Embryonic facial prominence (tissue), 1 donor: ENCODE measurements around the gene EXD3.
"Not testable (repeated sequence)": the region's sequence is repeated elsewhere in the genome, so short reads cannot be mapped to it uniquely, and the experiment has no call there.

ENCODE experiments used
- DNase-seq: peaks from one replicate; pipeline ENCODE4 v3.0.0-alpha.2; 2016; ENCODE audit errors: extremely low spot score

Gene EXD3

DNA sequence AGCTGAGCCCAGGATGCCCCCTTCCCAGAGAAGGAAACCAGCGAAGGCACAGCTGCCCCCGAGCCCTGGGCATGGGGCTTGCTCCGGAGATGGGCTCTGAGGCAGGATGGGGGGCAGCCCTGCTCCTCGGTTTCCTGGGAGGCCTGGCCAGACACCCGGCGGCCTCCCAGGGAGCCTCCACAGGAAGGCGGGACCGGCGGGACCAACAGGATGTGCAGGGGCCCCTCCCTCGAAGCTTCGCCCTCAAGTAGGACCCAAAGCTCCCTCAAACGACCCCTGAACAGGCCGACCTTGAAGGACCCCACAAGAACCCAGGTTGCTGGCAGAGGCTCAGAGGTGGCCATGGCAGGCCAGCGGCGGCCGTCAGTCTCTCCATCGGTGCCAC lies 11.7 kb downstream of the EXD3 start:
- DNase-seq: no peak

DNA sequence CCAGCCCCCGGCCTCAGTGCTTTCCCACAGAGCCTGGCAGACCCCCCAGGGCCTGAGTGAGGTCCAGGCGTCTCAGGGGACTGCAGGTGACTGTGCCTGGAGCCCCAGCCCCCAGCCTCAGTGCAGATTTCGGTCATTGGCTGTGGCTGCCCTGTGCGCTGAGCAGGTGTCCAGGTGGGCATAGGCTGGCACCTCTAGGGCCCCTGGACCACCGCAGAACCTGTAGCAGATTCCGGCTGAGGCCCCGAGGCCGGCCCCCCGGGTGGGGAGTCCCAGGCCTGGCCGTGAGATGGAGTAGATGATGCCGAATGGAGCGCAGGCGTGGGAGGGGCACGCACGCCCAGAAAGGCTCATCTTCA lies 12.1 kb downstream of the EXD3 start:
- no peak for DNase-seq

DNA sequence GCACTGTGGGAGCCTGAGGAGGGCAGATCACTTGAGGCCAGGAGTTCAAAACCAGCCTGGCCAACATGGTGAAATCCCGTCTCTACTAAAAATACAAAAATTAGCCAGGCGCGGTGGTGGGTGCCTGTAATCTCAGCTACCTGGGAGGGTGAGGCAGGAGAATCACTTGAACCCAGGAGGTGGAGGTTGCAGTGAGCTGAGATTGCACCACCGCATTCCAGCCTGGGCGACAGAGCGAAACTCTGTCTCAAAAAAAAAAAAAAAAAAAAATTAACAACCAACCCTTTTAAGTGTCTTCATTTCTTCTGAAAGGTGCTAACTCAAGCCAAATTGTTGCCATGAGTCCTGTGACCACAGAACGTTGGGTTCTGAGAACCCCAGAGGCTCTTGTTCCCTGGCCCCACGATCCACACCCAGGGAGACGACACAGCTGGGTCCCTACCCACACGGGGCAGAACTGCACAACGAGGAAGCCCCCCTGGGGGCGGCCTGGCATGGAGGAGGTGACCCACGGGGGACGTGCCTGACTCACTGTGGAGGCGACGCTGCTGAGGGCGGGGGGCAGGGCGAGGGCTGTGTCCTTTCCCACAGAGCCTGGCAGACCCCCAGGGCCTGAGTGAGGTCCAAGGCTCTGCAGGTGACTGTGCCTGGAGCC lies 12.6 kb downstream of the EXD3 start:
- not testable (repeated sequence) for DNase-seq

DNA sequence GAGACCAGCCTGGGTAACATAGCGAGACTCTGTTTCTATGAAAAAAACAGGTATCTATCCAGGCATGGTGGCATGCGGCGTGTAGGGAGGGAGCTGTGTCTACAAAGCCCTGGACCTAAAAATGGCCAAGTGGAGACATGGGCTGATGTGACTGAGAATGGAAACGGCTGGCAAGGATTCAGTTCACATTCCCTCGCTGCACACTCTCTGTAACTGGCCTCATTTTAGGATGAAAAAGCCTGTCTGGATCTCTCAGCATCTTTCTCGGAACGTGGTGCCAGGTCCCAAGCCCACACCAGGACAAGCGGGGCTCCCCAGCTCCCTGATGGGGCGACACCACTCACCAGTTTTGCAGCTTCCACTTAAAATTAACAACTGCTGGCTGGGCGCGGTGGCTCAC lies 13.4 kb downstream of the EXD3 start:
- no peak for DNase-seq

DNA sequence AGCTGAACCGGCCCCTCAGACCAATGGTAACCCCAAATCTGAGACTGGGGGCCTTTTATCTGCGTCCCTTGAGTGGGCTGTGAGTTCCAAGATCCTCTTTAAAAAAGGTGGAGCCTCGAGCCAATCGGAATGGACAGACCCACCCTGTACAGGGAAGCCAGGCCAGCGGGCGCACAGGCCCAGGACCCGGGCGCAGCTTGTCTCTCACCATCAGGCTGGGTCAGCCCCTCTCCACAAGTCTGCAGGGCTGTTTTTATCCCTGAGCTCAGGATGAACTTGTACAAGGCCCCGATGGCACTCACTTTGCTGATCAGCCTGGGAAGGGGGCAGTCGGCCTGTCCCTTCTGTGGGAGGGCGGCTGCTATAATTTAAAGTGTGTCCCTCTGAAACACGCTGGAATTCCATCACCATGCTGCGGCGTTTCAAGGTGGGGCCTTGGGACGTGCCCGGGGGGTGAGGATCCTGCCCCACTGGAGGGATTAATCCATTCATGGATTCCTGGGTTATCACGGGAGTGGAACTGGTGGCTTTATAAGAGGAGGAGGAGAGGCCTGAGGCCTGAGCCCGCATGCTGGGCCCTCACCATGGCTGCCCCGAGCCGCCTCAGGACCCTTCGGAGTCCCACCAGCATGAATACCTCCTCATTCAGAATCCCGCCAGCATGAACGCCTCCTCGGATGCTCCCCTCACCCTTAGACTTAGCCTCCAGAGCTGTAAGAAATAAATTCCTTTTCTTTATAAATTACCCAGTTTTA lies 14.1 kb downstream of the EXD3 start:
- no peak for DNase-seq

DNA sequence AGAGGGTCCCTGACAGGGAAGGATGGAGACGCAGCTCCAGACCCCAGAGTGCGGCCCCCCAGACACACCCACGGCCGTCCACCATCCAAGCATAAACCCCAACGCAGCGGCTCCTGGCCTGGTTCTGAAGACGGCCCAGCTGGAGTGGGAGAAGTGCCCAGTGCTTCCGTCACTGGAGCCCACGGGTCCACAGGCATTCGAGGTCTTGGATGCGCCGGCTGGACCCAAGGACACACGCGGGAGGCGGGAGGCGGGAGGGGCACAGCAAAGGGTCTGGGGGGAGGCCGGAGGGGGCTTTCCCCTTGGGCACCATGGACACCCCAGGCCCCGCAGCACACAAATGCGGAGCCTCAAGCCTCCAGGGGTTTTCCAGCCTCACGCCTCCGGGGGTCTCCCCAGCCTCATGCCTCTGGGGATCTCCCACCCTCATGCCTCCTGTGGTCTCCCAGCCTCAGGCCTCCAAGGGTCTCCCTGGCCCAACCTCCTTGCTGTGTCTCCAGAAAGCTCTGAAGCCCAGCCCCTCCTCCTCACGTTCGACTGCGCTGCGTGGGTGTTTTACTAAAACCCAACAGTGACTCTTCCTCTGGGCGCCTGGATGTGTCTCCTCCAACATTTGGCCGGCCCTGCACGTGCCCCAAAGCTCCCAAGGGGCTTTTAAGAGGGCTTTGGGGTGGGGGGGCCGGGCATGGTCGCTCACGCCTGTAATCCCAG lies 15.2 kb downstream of the EXD3 start:
- DNase-seq: no peak

DNA sequence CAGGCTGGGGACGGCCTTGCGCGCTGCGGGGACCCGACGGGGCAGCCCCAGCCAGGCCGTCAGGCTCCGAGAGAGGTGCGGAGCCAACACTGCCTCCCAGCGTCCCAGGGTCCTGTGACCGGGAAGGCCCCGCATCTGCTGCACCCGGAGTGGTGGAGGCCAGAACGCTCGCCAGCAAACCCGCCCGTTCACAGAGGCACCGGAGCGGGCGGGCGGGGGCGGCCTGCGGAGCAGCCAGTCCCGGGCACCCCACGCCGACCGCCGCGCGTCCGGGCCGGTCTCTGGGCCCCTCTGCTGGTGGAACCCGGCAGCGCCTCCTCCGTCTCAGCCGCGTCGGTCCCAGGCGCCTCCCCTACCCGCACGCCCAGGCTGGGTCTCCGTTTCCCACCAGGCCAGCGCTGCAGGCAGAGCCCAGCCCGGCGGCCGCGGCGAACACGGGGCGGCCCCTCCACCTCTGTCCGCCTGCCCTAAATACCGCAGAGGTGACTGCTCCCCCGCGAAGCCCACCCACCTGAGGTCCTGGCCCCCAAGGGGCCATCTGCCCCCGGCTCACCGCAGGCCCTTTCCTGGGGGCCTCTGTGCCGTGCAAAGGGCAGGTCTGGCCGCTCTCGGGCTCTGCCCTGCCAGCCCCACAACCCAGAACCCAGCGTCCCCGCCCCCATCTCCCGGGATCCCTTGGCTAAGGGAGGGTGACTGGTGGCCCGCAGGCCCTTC lies 15.9 kb downstream of the EXD3 start:
- DNase-seq: no peak

DNA sequence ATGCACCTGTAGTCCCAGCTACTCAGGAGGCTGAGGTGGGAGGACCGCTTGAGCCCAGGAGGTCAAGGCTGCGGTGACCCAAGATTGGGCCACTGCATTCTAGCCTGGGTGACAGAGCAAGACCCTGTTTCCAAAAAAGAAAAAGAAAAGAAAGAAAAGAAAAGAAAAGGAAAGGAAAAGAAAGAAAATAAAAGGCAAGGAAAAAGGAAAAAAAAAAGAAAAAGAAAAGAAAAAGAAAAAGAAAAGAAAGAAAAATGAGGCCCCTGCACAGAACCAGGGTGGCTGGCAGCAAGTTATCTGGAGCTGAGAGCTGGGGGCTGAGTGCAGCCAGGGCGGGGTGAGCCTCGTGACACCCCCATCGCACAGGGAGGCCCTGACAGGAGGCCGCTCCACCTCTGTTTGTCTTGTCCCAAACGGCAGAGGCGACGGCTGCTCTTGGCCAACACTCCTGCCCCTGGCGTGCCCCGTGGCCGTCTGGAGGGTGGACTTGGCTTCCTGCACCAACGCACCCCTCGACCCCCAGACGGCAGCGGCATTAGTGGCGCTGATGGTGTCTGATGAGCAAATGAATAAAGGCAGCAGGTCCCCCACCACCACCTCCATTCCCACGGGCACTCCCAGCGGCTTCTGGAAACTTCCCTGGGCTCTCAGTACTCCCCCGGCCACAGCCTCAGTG lies 16.7 kb downstream of the EXD3 start:
- DNase-seq: no peak

DNA sequence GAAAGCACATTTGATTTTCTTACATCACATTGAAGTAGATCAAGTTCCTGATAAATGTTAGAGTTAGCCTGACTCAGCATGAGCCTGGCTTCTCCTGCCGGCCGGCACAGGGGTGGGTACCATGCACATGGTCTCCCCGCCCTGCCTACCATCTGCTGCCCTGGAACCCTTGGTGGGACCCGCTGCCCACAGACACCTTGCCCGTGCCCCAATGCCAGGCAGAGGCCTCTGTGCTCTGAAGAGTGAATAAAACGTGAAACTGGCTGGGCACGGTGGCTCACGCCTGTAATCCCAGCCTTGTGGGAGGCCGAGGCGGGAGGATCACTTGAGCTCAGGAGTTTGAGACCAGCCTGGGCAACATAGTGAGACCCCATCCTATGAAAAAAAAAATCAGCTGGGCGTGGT lies 17.3 kb downstream of the EXD3 start:
- no peak for DNase-seq

DNA sequence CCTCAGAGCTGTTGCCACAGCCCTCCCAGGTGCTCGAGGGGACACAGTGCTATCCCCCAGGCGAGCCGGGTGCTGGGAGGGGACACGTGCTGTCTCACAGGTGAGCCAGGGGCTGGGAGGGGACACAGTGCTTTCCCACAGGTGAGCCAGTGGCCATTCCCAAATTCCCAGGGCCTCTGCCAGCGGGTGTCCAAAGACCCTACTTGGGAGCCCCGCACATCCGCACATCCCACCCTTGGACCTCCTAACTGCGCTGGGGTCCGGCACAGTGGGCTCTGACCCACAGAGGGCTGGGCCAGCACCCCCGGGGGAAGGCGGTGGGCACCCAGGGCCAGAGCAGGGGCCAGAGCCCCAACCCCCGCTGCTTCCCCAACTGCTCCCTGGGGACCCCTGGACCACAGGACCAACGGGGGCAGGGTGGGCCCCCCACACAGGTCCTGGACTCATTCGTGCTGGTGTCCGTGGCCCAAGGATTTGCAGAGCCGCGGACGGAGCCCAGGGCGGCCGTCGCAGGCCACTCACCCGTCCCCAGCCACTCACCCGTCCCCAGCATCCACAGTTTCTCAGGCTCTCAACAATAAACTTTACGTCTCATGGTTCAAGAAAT lies 17.9 kb downstream of the EXD3 start:
- no peak for DNase-seq

DNA sequence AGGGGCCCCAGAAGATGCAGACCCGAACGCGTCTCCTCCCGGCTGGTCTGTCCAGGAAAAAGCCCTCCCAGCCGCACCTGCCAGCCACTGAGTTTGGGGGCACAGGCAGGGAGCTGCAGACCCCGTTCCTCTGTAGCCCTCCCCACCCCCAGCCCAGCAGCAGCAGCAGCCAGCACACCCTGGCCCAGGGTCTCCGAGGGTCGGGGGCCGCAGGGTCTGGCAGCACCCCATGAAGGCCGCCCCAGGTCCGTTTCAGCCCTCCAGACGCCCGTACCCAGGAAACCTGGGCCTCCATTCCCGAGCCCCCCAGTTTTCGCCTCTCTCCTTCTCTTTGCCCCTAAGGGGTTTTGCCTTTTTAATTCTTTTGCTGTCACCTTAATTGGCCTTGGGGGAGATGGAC lies 19.7 kb downstream of the EXD3 start:
- DNase-seq: no peak

DNA sequence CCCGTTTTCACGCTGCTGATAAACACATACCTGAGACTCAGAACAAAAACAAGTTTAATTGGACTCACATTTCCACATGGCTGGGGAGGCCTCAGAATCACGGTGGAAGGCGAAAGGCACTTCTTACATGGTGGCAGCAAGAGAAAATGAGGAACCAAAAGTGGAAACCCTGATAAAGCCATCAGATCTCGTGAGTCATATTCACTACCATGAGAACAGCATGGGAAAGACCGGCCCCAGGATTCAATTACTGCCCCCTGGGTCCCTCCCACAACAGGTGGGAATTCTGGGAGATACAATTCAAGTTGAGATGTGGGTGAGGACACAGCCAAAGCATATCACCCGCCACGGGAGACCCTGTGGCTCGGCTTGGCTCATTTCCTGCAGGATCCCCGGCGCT lies 20.2 kb downstream of the EXD3 start:
- DNase-seq: no peak

DNA sequence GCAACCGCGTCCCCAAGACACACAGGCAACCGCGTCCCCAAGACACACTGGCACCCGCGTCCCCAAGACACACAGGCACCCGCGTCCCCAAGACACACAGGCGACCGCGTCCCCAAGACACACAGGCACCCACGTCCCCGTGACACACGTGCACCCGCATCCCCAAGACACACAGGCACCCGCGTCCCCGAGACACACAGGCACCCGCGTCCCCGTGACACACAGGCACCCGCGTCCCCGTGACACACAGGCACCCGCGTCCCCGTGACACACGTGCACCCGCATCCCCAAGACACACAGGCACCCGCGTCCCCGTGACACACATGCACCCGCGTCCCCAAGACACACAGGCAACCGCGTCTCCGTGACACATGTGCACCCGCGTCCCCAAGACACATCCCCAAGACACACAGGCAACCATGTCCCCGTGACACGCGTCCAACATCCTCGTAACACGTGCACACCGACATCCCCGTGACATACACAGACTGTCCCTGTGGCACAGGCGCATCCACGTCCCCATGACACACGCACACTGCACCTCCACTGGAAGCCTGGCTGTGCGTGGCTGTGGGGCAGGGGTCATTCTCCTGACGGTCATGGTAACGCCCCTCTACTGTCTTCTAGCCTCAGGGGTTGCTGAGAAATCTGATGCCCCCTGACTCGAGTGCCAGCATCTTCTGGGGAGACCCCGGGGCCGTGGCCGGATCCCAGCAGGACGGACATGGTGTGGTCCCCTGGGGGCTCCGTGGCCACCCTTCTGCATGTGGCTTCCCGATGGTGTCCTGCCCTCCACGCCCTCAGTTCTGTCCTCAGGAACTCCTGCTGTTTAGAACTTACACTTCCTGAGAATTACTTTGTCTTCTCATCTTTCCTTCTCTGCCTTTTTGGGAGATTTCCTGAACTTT lies 24.1 kb downstream of the EXD3 start:
- no peak for DNase-seq

DNA sequence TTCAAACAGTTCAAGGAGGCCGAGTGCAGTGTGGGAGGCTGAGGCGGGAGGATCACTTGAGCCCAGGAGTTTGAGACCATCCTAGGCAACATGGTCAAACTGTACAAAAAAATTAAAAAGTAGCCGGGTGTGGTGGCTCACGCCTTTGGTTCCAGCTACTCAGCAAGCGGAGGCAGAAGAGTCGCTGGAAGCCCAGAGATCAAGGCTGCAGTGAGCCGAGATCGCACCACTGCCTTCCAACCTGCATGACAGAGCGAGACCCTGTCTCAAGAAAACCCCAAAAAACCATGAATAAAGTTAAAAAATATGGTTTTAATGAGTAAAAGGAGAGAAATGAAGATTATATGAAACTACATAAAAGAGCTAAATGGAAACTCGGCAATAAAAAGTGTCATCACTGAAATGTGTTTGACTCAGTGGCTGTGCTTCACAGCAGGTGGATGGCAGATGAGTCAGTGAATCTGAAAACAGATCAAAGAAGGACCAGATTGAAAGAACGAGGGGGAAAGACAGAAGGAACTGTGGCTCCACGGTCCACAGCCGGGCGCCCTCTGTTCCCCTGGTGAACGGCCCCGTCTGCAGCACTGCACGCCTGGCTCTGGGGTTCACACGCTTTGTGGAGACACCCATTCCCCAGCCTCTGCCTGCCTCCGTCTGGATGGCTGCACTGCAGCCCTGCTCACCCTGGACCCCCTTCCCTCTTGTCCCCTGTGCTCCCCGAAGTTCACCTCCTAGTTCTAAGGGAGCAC lies 25.1 kb downstream of the EXD3 start:
- DNase-seq: no peak

DNA sequence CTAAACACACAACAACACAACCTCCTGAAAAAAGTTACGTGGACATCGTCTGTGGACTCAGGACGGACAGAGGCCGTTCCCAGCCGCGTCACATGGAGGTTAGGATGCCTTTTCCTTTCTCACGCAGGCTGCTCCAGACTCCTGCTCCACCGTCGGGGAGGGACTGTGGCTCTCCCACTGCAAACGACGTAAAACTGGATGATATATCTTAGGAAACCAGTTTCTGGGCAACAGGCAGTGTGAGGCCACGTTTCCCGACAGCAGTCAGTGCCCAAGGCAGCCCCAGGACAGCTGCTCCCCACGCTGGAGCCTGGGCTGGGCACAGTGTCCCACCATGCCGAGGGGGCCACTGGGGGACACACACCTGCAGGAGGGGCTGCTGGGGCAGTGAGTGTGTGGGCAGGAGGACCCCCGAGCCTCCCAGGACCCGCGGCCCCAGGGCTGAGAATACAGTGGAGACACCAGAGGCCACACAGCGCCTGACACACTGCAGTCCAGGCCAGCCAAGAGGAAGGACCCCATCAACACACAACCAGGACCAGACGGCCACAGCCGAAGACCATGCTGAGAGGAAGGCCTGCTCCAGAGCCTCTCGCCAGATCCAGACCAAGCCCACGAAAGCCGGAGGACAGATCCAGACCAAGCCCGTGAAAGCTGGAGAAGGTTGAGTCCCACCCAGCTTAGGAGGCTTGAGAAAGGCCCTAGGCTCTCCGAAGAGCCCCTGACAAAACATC lies 26.2 kb downstream of the EXD3 start:
- no peak for DNase-seq

DNA sequence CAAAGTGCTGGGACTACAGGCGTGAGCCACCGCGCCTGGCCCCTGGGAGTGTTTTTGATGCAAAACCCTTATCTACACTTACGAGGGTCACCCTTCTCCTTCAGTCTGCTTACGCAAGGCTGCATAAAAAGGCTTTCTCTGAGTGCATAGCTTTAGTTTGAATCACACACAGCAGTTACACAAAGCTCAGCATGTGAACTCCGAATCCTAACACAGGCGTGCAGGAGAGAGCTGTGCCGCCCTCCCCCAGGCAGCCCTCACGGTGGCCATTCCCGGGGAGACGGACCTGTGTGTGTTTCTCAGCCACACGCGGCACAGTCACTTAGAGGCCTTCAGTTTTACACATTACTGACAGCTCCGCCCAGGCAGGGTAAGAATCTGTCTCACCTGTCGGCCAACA lies 26.7 kb downstream of the EXD3 start:
- DNase-seq: no peak

DNA sequence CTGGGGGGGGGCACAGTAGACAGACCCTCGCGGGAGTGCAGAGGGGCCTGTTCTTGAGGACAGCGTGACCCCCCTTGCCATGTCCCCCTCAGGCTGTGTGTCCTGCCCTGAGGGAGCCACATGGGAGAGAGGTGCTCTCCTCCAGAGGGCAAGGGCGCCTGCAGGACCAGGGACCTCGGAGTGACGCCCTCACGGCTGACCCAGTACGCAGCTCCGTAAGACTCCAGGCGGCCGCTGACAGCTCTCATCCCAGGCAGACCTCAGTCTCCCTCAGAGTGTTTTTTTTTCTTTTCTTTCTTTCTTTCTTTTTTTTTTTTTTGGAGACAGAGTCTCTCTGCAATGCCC lies 27.3 kb downstream of the EXD3 start:
- DNase-seq: no peak

DNA sequence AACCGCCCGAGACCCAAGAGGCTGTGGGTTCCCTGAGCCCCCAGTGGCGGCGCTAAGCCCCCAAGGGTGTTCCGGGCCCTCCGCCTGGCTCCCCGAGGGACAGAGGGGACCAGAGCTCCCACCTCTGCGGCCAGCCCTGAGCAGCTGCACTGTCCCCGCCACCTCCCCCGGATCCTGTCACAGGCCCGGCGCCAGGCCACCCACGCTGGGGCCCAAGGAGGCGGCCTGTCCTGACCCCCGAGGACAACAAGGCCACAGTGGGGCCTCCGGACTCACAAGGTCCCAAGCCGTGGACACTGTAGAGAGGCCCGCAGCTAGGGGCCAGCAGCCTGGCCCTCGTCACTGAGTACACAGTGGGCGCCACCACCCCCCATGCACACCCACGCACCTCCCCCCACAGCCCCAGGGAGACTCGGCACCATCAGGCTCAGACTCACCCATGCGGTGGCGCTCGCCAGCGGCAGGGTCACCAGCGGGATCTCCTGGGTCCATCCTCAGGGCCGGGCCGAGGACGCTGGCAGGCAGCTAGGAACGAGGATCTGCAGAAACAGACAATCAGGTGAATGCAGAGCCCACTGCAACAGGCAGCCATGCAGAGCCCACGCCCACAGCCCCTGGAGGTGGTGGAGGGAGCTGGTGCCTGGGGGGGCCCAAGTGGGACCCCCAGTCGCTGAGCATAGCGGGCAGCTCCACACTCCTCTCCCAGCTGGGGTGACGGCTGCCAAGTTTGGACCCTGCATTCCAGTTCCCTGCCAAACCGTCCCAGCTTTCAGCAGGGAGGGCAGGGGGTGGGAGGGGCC lies 27.9 kb downstream of the EXD3 start:
- DNase-seq: no peak
